K562 (cell line): ENCODE measurements around the gene PDLIM7. TPM values are rescaled to one million over a fixed set of nuclear protein-coding genes. Genes with fewer than 3 reads are reported as not detected.

ENCODE experiments used
- ATF7 ChIP-seq: fragments of 450-650 bp; IDR thresholded peaks from 2 replicates; pipeline ENCODE4 v1.7.1; 2014; ENCODE audit warnings: mild to moderate bottlenecking, moderate library complexity
- CBFB ChIP-seq: sonication (generic); formaldehyde crosslinking; IDR thresholded peaks from 2 replicates; pipeline ENCODE4 v1.4.0; 2020; ENCODE audit warnings: mild to moderate bottlenecking, missing genetic modification reagents
- CBX1 ChIP-seq: sonication (generic); IDR thresholded peaks from 2 replicates; pipeline ENCODE4 v1.6.1; 2016; ENCODE audit warnings: antibody characterized with exemption, low read depth, mild to moderate bottlenecking
- FIP1L1 ChIP-seq: fragments of 200-400 bp; formaldehyde crosslinking; IDR thresholded peaks from 2 replicates; pipeline ENCODE4 v1.6.1; 2018; ENCODE audit warnings: mild to moderate bottlenecking, low read depth, low read length; ENCODE audit not compliant: poor library complexity, severe bottlenecking
- FOXJ3 ChIP-seq: sonication (generic); formaldehyde crosslinking; IDR thresholded peaks from 2 replicates; pipeline ENCODE4 v1.4.0; 2020; ENCODE audit warnings: mild to moderate bottlenecking, missing genetic modification reagents
- GABPA ChIP-seq: fragments of 200-800 bp; sonication (Bioruptor generic); conservative IDR thresholded peaks from 2 replicates; pipeline ENCODE4 v1.6.1; 2016; ENCODE audit warnings: low read depth, missing genetic modification characterization, missing compliant biosample characterization
- GATA2 ChIP-seq: sonication (generic); formaldehyde crosslinking; IDR thresholded peaks from 2 replicates; pipeline ENCODE4 v1.4.0; 2020; ENCODE audit warnings: mild to moderate bottlenecking, missing genetic modification reagents
- HNRNPLL ChIP-seq: fragments of 200-400 bp; formaldehyde crosslinking; IDR thresholded peaks from 2 replicates; pipeline ENCODE4 v1.6.1; 2017; ENCODE audit warnings: low read length, low read depth, mild to moderate bottlenecking; ENCODE audit not compliant: poor library complexity, severe bottlenecking
- ILK ChIP-seq: fragments of 450-650 bp; IDR thresholded peaks from 2 replicates; pipeline ENCODE4 v1.6.1; 2016; ENCODE audit warnings: missing genetic modification characterization, low read depth, mild to moderate bottlenecking, missing compliant biosample characterization, moderate library complexity, borderline replicate concordance
- KAT8 ChIP-seq: fragments of 450-650 bp; IDR thresholded peaks from 2 replicates; pipeline ENCODE4 v1.6.1; 2016; ENCODE audit warnings: low read depth, mild to moderate bottlenecking
- MAFF ChIP-seq: IDR thresholded peaks from 2 replicates; pipeline ENCODE4 v1.6.1; 2012; ENCODE audit warnings: low read length, improper control_type of control experiment
- NELFE ChIP-seq: IDR thresholded peaks from 2 replicates; pipeline ENCODE4 v1.6.1; 2011; ENCODE audit warnings: mild to moderate bottlenecking; ENCODE audit not compliant: insufficient read depth, insufficient read length
- RBM14 ChIP-seq: fragments of 200-400 bp; formaldehyde crosslinking; IDR thresholded peaks from 2 replicates; pipeline ENCODE4 v1.6.1; 2018; ENCODE audit warnings: low read depth, mild to moderate bottlenecking, low read length, moderate library complexity, borderline replicate concordance; ENCODE audit not compliant: insufficient read depth
- RFX5 ChIP-seq: IDR thresholded peaks from 2 replicates; pipeline ENCODE4 v1.6.1; 2011; ENCODE audit warnings: low read depth, mild to moderate bottlenecking, improper control_type of control experiment, low read length
- TEAD4 ChIP-seq, 2 experiments: sonication (generic) in 1 of 2; formaldehyde crosslinking in 1 of 2; IDR thresholded peaks; 2 replicates each; pipeline versions ENCODE4 v1.6.1 to v1.8.0; 2012 to 2022; ENCODE audit warnings: borderline replicate concordance in 1 of 2, inconsistent platforms in 1 of 2, low read length in 1 of 2, mild to moderate bottlenecking in 1 of 2, missing genetic modification reagents in 1 of 2
- TRIM28 ChIP-seq: fragments of 450-650 bp; IDR thresholded peaks from 2 replicates; pipeline ENCODE4 v1.6.1; 2017
- ZNF212 ChIP-seq: fragments of 450-650 bp; formaldehyde crosslinking; IDR thresholded peaks from 2 replicates; pipeline ENCODE4 v1.4.0; 2020; ENCODE audit warnings: mild to moderate bottlenecking
- ZNF384 ChIP-seq: IDR thresholded peaks from 2 replicates; pipeline ENCODE4 v1.6.1; 2012; ENCODE audit warnings: low read depth, low read length, improper control_type of control experiment
- polyA plus RNA-seq, 8 experiments: library from polyadenylated mRNA; depleted of rRNA in 4 of 8; stranded (reverse) in 5 of 8; unstranded in 3 of 8; fragments of >200 nt; fragmentation: Nextera tagmentation in 2 of 8; fragmentation: Illumina TruSeq in 1 of 8; extraction: Ambion mirVana in 2 of 8; extraction: Trizol in 1 of 8; gene quantifications; 2 replicates each; pipeline versions ENCODE4 v1.2.1 to v1.2.3, GENCODE V29; 2011 to 2014; ENCODE audit warnings: inconsistent platforms in 1 of 8, missing spikeins in 1 of 8
- total RNA-seq, 7 experiments: library from RNA; depleted of rRNA in 6 of 7; stranded (reverse); fragments of >200 nt in 6 of 7; fragmentation: Illumina TruSeq in 2 of 7; extraction: Trizol in 2 of 7; gene quantifications; 2 replicates each; pipeline versions ENCODE4 v1.2.1 to v1.2.3, GENCODE V29; 2011 to 2021; ENCODE audit warnings: low replicate concordance in 1 of 7
- TF ChIP-seq, protein P1 (sequence below): IDR thresholded peaks from 2 replicates; pipeline ENCODE4 v1.6.1; 2016; ENCODE audit warnings: missing genetic modification characterization, missing compliant biosample characterization
- TF ChIP-seq, protein P2 (sequence below): sonication (generic); formaldehyde crosslinking; IDR thresholded peaks from 2 replicates; pipeline ENCODE4 v1.8.1; 2022; ENCODE audit warnings: missing genetic modification reagents
- TF ChIP-seq, protein P3 (sequence below): fragments of 250-450 bp; sonication (Bioruptor Pico); IDR thresholded peaks from 2 replicates; pipeline ENCODE4 v1.8.0; 2021; ENCODE audit warnings: borderline replicate concordance, mild to moderate bottlenecking, moderate library complexity; ENCODE audit not compliant: poor library complexity, severe bottlenecking
- TF ChIP-seq, protein P4 (sequence below): conservative IDR thresholded peaks from 2 replicates; pipeline ENCODE4 v1.6.1; 2011; ENCODE audit warnings: low read depth, mild to moderate bottlenecking, low read length; ENCODE audit not compliant: control insufficient read depth

The PDLIM7 gene
- total and polyA plus RNA-seq, 9 of the 15 experiments (the other 6 are each of a cell fraction or from before 2014, with no cell fraction given): 2.1 to 124 (median 32.6) TPM

DNA sequence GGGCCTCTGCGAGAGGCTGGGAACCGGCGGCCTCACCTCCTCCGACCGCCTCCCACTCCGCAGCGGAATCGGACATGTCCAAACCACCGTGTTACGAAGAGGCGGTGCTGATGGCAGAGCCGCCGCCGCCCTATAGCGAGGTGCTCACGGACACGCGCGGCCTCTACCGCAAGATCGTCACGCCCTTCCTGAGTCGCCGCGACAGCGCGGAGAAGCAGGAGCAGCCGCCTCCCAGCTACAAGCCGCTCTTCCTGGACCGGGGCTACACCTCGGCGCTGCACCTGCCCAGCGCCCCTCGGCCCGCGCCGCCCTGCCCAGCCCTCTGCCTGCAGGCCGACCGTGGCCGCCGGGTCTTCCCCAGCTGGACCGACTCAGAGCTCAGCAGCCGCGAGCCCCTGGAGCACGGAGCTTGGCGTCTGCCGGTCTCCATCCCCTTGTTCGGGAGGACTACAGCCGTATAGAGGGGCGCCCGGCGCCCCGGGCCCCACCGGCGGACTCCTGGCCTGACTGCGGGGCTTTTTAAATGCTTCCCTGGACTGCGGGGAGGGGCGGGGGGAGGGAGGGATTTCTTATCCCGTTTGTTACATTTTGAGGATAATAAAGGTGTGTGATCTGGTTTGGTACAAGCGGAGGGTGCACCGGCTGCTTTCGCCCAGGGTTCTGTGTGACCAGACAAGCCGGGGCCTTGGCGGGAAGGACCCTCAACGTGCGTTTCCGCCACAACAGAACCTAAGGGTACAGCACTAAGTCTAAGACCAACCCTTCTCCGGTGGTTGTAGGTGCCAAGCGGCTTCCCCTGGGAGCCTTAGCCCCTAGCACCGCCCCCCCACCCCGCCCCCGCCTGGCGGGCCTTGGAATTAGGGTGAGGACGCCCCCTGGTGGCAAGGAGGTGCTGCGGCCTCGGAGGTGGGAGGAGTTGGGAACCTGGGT, 41.5 kb downstream of the PDLIM7 start (continued):
- no peak for TF ChIP-seq RFX5
- TF ChIP-seq TRIM28: no peak
- TF ChIP-seq ZNF212 (CRISPR knock-in tag): no peak
- TF ChIP-seq KAT8: no peak
- TF ChIP-seq HNRNPLL: no peak
- TF ChIP-seq CBX1: no peak; the same call in none of the 2 replicates
- TF ChIP-seq RBM14: 0 out of 2 replicates have a peak, but pooled peaks have one; percentile 27
- TF ChIP-seq FOXJ3: no peak
- no peak for TF ChIP-seq MAFF
- peak; percentile 76 for TF ChIP-seq GABPA
- no peak for TF ChIP-seq NELFE
- no peak for TF ChIP-seq CBFB (CRISPR knock-in tag)
- TF ChIP-seq, protein P1, sequence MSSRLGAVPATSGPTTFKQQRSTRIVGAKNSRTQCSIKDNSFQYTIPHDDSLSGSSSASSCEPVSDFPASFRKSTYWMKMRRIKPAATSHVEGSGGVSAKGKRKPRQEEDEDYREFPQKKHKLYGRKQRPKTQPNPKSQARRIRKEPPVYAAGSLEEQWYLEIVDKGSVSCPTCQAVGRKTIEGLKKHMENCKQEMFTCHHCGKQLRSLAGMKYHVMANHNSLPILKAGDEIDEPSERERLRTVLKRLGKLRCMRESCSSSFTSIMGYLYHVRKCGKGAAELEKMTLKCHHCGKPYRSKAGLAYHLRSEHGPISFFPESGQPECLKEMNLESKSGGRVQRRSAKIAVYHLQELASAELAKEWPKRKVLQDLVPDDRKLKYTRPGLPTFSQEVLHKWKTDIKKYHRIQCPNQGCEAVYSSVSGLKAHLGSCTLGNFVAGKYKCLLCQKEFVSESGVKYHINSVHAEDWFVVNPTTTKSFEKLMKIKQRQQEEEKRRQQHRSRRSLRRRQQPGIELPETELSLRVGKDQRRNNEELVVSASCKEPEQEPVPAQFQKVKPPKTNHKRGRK (tag): no peak
- peak; percentile 37; the same call in 1 of the 2 replicates for TF ChIP-seq TEAD4 (IDR thresholded peaks at IDR 0.05; ENCODE audit: low read length)
- no peak for TF ChIP-seq TEAD4 (CRISPR knock-in tag; IDR thresholded peaks at IDR 0.05; ENCODE audit: borderline replicate concordance)
- TF ChIP-seq ILK: no peak
- TF ChIP-seq, protein P2, sequence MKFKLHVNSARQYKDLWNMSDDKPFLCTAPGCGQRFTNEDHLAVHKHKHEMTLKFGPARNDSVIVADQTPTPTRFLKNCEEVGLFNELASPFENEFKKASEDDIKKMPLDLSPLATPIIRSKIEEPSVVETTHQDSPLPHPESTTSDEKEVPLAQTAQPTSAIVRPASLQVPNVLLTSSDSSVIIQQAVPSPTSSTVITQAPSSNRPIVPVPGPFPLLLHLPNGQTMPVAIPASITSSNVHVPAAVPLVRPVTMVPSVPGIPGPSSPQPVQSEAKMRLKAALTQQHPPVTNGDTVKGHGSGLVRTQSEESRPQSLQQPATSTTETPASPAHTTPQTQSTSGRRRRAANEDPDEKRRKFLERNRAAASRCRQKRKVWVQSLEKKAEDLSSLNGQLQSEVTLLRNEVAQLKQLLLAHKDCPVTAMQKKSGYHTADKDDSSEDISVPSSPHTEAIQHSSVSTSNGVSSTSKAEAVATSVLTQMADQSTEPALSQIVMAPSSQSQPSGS: no peak
- no peak for TF ChIP-seq GATA2 (CRISPR knock-in tag)
- TF ChIP-seq, protein P3, sequence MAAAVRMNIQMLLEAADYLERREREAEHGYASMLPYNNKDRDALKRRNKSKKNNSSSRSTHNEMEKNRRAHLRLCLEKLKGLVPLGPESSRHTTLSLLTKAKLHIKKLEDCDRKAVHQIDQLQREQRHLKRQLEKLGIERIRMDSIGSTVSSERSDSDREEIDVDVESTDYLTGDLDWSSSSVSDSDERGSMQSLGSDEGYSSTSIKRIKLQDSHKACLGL: no peak
- TF ChIP-seq, protein P4, sequence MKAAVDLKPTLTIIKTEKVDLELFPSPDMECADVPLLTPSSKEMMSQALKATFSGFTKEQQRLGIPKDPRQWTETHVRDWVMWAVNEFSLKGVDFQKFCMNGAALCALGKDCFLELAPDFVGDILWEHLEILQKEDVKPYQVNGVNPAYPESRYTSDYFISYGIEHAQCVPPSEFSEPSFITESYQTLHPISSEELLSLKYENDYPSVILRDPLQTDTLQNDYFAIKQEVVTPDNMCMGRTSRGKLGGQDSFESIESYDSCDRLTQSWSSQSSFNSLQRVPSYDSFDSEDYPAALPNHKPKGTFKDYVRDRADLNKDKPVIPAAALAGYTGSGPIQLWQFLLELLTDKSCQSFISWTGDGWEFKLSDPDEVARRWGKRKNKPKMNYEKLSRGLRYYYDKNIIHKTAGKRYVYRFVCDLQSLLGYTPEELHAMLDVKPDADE: no peak; the same call in 1 of the 2 replicates
- 0 out of 2 replicates have a peak, but pooled peaks have one; percentile 27 for TF ChIP-seq ZNF384
- TF ChIP-seq ATF7: no peak
- TF ChIP-seq FIP1L1: peak; percentile 63
